ENCODE data around the gene CTNNBL1. TPM values are rescaled to one million over a fixed set of nuclear protein-coding genes. Genes with fewer than 3 reads are reported as not detected.

CTNNBL1 gene
- total and polyA plus RNA-seq, 8 donors = 36.0 to 63.6 (median 50.1) TPM

DNA sequence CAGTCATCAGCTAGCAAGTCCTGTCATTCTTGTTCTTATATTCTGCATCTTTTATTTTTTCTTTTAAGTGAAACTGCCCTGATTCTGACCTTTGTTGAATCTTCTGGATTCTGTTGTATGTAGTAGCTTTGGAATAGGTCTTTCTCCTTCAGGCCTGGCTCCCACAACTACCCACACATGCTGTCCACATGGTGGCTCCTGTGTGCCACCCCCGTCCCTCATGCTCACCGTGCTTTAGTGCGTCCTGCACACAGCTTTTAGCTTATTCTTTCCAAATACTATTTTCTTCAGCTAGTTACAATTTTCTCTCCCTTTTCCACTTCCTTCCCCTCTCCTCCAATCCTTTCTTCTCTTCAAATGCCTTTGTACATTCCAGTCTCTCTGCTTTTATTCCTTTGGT is 61.8 kb downstream of the CTNNBL1 start:
- H3K4me3 ChIP-seq = no peak overlapping the region
- H3K36me3 ChIP-seq = peaks cover 0 to 46% of the 10 kb centered on the region in 2 donors
- no peak overlapping the region for H3K27ac ChIP-seq
- no peak for ATAC-seq
- H3K27me3 ChIP-seq = no peaks in the 10 kb centered on the region
- DNase-seq = no peak
- TF ChIP-seq, protein P1, sequence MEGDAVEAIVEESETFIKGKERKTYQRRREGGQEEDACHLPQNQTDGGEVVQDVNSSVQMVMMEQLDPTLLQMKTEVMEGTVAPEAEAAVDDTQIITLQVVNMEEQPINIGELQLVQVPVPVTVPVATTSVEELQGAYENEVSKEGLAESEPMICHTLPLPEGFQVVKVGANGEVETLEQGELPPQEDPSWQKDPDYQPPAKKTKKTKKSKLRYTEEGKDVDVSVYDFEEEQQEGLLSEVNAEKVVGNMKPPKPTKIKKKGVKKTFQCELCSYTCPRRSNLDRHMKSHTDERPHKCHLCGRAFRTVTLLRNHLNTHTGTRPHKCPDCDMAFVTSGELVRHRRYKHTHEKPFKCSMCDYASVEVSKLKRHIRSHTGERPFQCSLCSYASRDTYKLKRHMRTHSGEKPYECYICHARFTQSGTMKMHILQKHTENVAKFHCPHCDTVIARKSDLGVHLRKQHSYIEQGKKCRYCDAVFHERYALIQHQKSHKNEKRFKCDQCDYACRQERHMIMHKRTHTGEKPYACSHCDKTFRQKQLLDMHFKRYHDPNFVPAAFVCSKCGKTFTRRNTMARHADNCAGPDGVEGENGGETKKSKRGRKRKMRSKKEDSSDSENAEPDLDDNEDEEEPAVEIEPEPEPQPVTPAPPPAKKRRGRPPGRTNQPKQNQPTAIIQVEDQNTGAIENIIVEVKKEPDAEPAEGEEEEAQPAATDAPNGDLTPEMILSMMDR (IDR thresholded peaks at IDR 0.05) = no peak
- H3K4me1 ChIP-seq = no peaks in the 10 kb centered on the region
- H3K9me3 ChIP-seq = no peaks in the 10 kb centered on the region
- intact Hi-C loops (cut with DNase I) = no loop called here

- TF ChIP-seq, protein P1 (IDR thresholded peaks at IDR 0.05) = no peak
- Histone ChIP-seq H3K27me3 (no peaks in the 10 kb centered on the region), H3K4me1 (no peaks in the 10 kb centered on the region), H3K4me3 (no peak overlapping the region), H3K9me3 (no peaks in the 10 kb centered on the region), H3K36me3 (peaks cover 0 to 45% of the 10 kb centered on the region in 2 donors), H3K27ac (no peak overlapping the region)
- ATAC-seq = no peak
- DNase-seq = no peak
- intact Hi-C loops (cut with DNase I) = no loop called here
Measured at GRCh38 chr20:37756234-37756633, 62.4 kb downstream of the CTNNBL1 start.

DNA sequence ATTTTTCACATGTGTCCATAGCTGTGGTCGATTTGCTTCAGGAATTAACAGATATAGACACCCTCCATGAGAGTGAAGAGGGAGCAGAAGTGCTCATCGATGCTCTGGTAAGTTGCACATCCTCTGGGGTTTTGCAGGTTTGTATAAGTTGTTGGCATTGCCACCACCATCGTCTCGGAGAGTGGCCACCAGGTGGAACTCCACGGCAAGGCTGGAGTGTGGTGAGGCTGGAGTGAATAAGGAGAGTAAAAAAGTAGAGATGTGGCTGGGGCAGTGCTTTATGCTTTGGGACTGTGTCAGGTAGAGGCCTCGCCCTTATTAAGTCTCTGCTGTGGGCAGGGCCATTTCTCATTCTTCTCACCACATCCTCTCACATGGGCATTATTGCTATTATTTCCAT is 63.7 kb downstream of the CTNNBL1 start:
- no peaks in the 10 kb centered on the region for H3K4me1 ChIP-seq
- intact Hi-C loops (cut with DNase I) = no loop called here
- peaks cover 0 to 36% of the 10 kb centered on the region in 2 donors for H3K36me3 ChIP-seq
- TF ChIP-seq, protein P1 (IDR thresholded peaks at IDR 0.05) = no peak
- no peak overlapping the region for H3K27ac ChIP-seq
- H3K27me3 ChIP-seq = no peaks in the 10 kb centered on the region
- H3K4me3 ChIP-seq = no peak overlapping the region
- no peak for ATAC-seq
- peak in 1 of 4 donors; percentile 30 for DNase-seq
- H3K9me3 ChIP-seq = no peaks in the 10 kb centered on the region

DNA sequence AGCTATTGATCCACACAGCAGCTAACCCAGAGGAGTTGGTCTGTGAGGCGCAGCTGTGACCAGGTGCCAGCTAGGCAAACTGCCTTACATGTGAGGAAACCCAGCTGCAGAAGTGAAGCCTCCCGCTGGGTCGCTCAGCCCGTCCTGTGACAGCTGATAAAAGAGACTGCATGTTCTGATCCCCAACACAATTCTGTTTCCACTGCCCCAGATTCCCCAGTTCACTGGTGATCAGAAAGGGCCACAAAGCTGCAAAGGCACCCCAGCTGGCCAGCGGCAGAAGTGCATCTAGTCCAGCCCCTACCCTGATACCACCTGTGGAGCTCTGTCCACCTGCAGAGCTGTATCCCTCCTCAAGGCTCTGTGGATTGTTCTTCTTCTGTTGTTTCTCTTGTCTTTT is 64.5 kb downstream of the CTNNBL1 start:
- no peak for ATAC-seq
- Histone ChIP-seq H3K27me3 (no peaks in the 10 kb centered on the region), H3K9me3 (no peaks in the 10 kb centered on the region), H3K4me3 (no peak overlapping the region), H3K4me1 (no peaks in the 10 kb centered on the region), H3K27ac (no peak overlapping the region), H3K36me3 (peaks cover 0 to 36% of the 10 kb centered on the region in 2 donors)
- TF ChIP-seq, protein P1 (IDR thresholded peaks at IDR 0.05) = no peak
- DNase-seq = peak in 1 of 4 donors; percentile 21
- intact Hi-C loops (cut with DNase I) = no loop called here

DNA sequence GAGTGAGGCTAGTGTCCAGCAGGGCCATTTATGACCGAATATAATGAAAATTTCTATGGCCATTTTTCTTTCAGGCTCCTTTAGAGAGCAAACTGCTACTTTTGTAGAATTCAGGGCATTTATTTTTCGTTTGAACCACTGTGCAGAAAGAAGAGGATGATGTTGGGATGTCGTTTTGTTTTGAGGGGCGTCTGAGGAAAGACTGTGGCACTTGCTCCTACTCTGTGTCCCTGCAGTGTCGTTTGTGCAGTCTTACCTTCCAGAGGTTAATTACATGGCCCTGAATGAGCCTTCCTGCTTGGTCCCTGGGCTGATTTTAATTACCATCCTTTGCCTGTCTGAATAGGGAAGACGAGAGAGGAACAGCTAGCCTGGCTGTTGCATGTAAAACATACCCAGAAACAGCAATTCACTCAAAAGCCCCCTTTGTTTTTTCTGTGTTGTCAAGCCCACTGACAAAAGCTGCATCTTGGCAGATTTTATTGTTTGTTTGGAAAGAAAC is 65.3 kb downstream of the CTNNBL1 start:
- ATAC-seq (no peak), DNase-seq (no peak)
- Histone ChIP-seq H3K36me3 (peaks cover 0 to 37% of the 10 kb centered on the region in 2 donors), H3K4me1 (no peaks in the 10 kb centered on the region), H3K27ac (no peak overlapping the region), H3K27me3 (no peaks in the 10 kb centered on the region), H3K4me3 (no peak overlapping the region), H3K9me3 (no peaks in the 10 kb centered on the region)
- intact Hi-C loops (cut with DNase I) = no loop called here
- TF ChIP-seq, protein P1 (IDR thresholded peaks at IDR 0.05) = no peak

Data from left lung (tissue), 10 donors.